Spleen (tissue), 7 donors: ENCODE results near the gene PRMT2.
A peak's percentile ranks its signal among the peaks of the same experiment; 100 is the strongest.

ENCODE experiments used
- CTCF ChIP-seq, 11 experiments: fragments of 200-600 bp in 7 of 11; fragments of 450-650 bp in 4 of 11; sonication (generic) in 4 of 11; IDR thresholded peaks in 8 of 11; conservative IDR thresholded peaks in 3 of 11; 1 replicate in 7 of 11; 2 replicates in 4 of 11; pipeline versions ENCODE4 v1.4.0 to v1.8.0; 2016 to 2021; ENCODE audit warnings: antibody characterized with exemption in 11 of 11, inconsistent platforms in 4 of 11, mild to moderate bottlenecking in 1 of 11
- POLR2A ChIP-seq, 3 donors: fragments of 450-650 bp; IDR thresholded peaks; one replicate each; pipeline ENCODE4 v1.5.1; 2017; ENCODE audit warnings: antibody characterized with exemption in 3 of 3, mild to moderate bottlenecking in 1 of 3
- POLR2AphosphoS5 ChIP-seq, 3 donors: sonication (generic); formaldehyde crosslinking; IDR thresholded peaks; one replicate each; pipeline ENCODE4 v1.5.1; 2017; ENCODE audit warnings: antibody characterized with exemption in 3 of 3
- donor health status: DM: no; HTN: no; CAD: no; lungs with moderate emphysema.
- donor health status: DM: no; HTN: no; CAD: no.
- donor health status: DM: no; HTN: no; CAD: no.

- TF ChIP-seq POLR2AphosphoS5 (IDR thresholded peaks at IDR 0.05) (peak in 1 of 3 donors; percentile 44), POLR2A (IDR thresholded peaks at IDR 0.05) (no peak), CTCF (IDR thresholded peaks at IDR 0.05 in 8 of 11, conservative IDR thresholded peaks at IDR 0.05 in 3 of 11) (no peak)
These were observed 31.7 kb downstream of the PRMT2 start for GRCh38 chr21:46666941-46667740.
